Neuronal stem cell (in vitro differentiated cells): ENCODE measurements around the gene TPCN2.

Experiments
- DNase-seq: peaks from one replicate; pipeline ENCODE4 v3.0.0-alpha.2; 2013; ENCODE audit warnings: low spot score
- H2AFZ ChIP-seq: one replicate; pipeline ENCODE4 v1.6.1; 2013; ENCODE audit warnings: mild to moderate bottlenecking, low read length, inconsistent platforms
- H2AK5ac ChIP-seq: 2 replicates; pipeline ENCODE4 v1.6.1; 2013; ENCODE audit warnings: low read depth, mild to moderate bottlenecking, inconsistent platforms, low read length, moderate library complexity, mixed read lengths
- H2BK120ac ChIP-seq: 2 replicates; pipeline ENCODE4 v1.6.1; 2013; ENCODE audit warnings: low read depth, mild to moderate bottlenecking, inconsistent platforms, low read length, moderate library complexity, mixed read lengths
- H2BK12ac ChIP-seq: one replicate; pipeline ENCODE4 v1.6.1; 2013; ENCODE audit warnings: low read length, inconsistent platforms
- H2BK15ac ChIP-seq: 2 replicates; pipeline ENCODE4 v1.6.1; 2013; ENCODE audit warnings: mild to moderate bottlenecking, low read length, inconsistent platforms, mixed read lengths
- H2BK5ac ChIP-seq: one replicate; pipeline ENCODE4 v1.6.1; 2013; ENCODE audit warnings: inconsistent platforms, mild to moderate bottlenecking, low read length, moderate library complexity
- H3K14ac ChIP-seq: one replicate; pipeline ENCODE4 v1.6.1; 2013; ENCODE audit warnings: low read length, inconsistent platforms
- H3K18ac ChIP-seq: 2 replicates; pipeline ENCODE4 v1.6.1; 2013; ENCODE audit warnings: low read length, inconsistent platforms
- H3K23ac ChIP-seq: 2 replicates; pipeline ENCODE4 v1.6.1; 2013; ENCODE audit warnings: low read depth, mild to moderate bottlenecking, mixed read lengths, low read length, inconsistent platforms; ENCODE audit not compliant: poor library complexity
- H3K27ac ChIP-seq: replicated peaks from 3 replicates; pipeline ENCODE4 v1.5.1; 2013; ENCODE audit warnings: low read length, inconsistent platforms
- H3K27me3 ChIP-seq, 3 experiments: 2 replicates each; pipeline ENCODE4 v1.6.1; 2013; ENCODE audit warnings: low read length in 3 of 3, mild to moderate bottlenecking in 2 of 3, inconsistent platforms in 1 of 3, low read depth in 1 of 3, mixed read lengths in 1 of 3, moderate library complexity in 1 of 3; ENCODE audit not compliant: control insufficient read depth in 3 of 3, insufficient read depth in 3 of 3
- H3K36me3 ChIP-seq, 2 donors: replicated peaks in 1 of 2; 2 replicates each; pipeline ENCODE4 v1.6.1; 2013; ENCODE audit warnings: low read length in 2 of 2; ENCODE audit not compliant: control insufficient read depth in 2 of 2, insufficient read depth in 2 of 2
- H3K4ac ChIP-seq: 2 replicates; pipeline ENCODE4 v1.6.1; 2013; ENCODE audit warnings: inconsistent platforms, mild to moderate bottlenecking, low read length, moderate library complexity
- H3K4me1 ChIP-seq, 2 donors: 1 replicate in 1 of 2; 2 replicates in 1 of 2; pipeline ENCODE4 v1.6.1; 2013; ENCODE audit warnings: low read length in 2 of 2, low read depth in 1 of 2; ENCODE audit not compliant: control insufficient read depth in 2 of 2, insufficient read depth in 1 of 2
- H3K4me2 ChIP-seq: one replicate; pipeline ENCODE4 v1.6.1; 2013; ENCODE audit warnings: mild to moderate bottlenecking, low read length, inconsistent platforms; ENCODE audit not compliant: insufficient read depth, poor library complexity, severe bottlenecking
- H3K4me3 ChIP-seq, 2 donors: 2 replicates each; pipeline ENCODE4 v1.5.1; 2013; ENCODE audit warnings: low read length in 2 of 2, mild to moderate bottlenecking in 2 of 2, inconsistent platforms in 1 of 2, moderate library complexity in 1 of 2
- H3K79me1 ChIP-seq: one replicate; pipeline ENCODE4 v1.6.1; 2013; ENCODE audit warnings: low read depth, mild to moderate bottlenecking, inconsistent platforms, low read length, moderate library complexity
- H3K9ac ChIP-seq: one replicate; pipeline ENCODE4 v1.6.1; 2013; ENCODE audit warnings: mild to moderate bottlenecking, low read depth, low read length, inconsistent platforms; ENCODE audit not compliant: poor library complexity
- H3K9me3 ChIP-seq, 2 donors: replicated peaks in 1 of 2; 2 replicates each; pipeline versions ENCODE3 to v1.6.1; 2013; ENCODE audit warnings: low read length in 2 of 2, mild to moderate bottlenecking in 2 of 2, inconsistent platforms in 1 of 2, low read depth in 1 of 2, mixed read lengths in 1 of 2, moderate library complexity in 1 of 2; ENCODE audit not compliant: control insufficient read depth in 2 of 2, insufficient read depth in 1 of 2
- H4K8ac ChIP-seq: one replicate; pipeline ENCODE4 v1.6.1; 2013; ENCODE audit warnings: low read depth, mild to moderate bottlenecking, inconsistent platforms, low read length, moderate library complexity
- H4K91ac ChIP-seq: one replicate; pipeline ENCODE4 v1.6.1; 2013; ENCODE audit warnings: low read length, low read depth, mild to moderate bottlenecking, inconsistent platforms; ENCODE audit not compliant: poor library complexity
- WGBS, 2 donors: extraction: QIAGEN DNeasy Blood & Tissue Kit; methylation state at CpG; one replicate each; pipeline ENCODE4 v1.1.7; 2013; ENCODE audit warnings: missing lambda C conversion rate in 2 of 2, mixed read lengths in 1 of 2; ENCODE audit not compliant: insufficient read length in 2 of 2, insufficient replicate concordance in 1 of 2; ENCODE audit errors: extremely low coverage in 2 of 2; 5-methylcytosine and 5-hydroxymethylcytosine counted together

TPCN2 gene

DNA sequence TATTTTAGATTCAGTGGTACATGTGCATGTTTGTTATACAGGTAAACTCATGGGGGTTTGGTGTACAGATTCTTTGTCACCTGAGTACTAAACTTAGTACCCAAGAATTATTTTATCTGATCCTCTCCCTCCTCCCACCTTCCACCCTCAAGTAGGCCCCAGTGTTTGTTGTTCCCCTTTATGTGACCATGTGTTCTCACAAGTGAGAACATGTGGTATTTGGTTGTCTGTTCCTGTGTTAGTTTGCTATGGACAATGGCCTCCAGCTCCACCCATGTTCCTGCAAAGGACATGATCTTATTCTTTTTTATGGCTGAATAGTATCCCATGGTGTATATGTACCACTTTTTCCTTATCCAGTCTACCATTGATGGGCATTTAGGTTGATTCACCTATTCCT lies 113.8 kb downstream of the TPCN2 start:
- Histone ChIP-seq H3K4me1 (peaks cover 3 to 10% of the 10 kb centered on the region in 2 donors), H3K4me3 (no peak overlapping the region), H4K8ac (no peak overlapping the region), H4K91ac (no peak overlapping the region), H3K27ac (no peak overlapping the region), H3K4me2 (no peak overlapping the region), H2BK12ac (no peak overlapping the region), H3K4ac (no peak overlapping the region), H2BK15ac (no peak overlapping the region), H3K79me1 (no peaks in the 10 kb centered on the region), H2AK5ac (no peak overlapping the region), H2BK5ac (no peak overlapping the region), H3K23ac (no peak overlapping the region), H2BK120ac (no peak overlapping the region), H3K14ac (no peak overlapping the region), H2AFZ (no peak overlapping the region), H3K36me3 (no peaks in the 10 kb centered on the region), H3K18ac (no peak overlapping the region), H3K9ac (no peak overlapping the region), H3K27me3 (no peaks in the 10 kb centered on the region), H3K9me3 (peaks cover 6 to 7% of the 10 kb centered on the region in 2 donors)
- no peak for DNase-seq

DNA sequence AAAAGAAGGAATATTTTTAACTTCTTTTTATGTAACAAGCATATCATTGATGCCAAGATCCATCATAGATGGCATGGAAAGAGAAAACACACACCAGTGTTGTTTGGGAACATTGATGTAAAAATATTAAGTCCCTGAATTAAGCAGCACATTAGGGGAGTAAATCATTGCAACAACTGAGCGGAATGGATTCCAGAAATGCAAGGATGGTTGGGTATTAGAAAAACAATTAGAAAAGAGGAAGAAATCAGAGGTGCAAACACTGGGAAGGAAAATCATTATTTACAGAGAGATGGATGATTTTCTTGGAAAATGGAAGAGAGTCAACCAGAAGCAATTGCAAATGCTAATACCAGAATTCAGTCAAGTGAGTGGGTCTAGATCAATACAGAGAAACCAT lies 115.1 kb downstream of the TPCN2 start:
- Histone ChIP-seq H3K36me3 (no peaks in the 10 kb centered on the region), H2BK120ac (no peak overlapping the region), H3K9ac (no peak overlapping the region), H2BK12ac (no peak overlapping the region), H3K4me1 (peaks cover 0 to 4% of the 10 kb centered on the region in 2 donors), H3K9me3 (peaks cover 6% of the 10 kb centered on the region in 2 donors), H3K27ac (no peak overlapping the region), H3K79me1 (no peaks in the 10 kb centered on the region), H2AK5ac (no peak overlapping the region), H4K91ac (no peak overlapping the region), H3K27me3 (peaks cover 0 to 3% (median 0%) of the 10 kb centered on the region in 3 experiments), H3K4me2 (no peak overlapping the region), H2BK5ac (no peak overlapping the region), H2BK15ac (no peak overlapping the region), H3K18ac (no peak overlapping the region), H2AFZ (no peak overlapping the region), H3K4ac (no peak overlapping the region), H3K14ac (no peak overlapping the region), H3K23ac (no peak overlapping the region), H3K4me3 (no peak overlapping the region), H4K8ac (no peak overlapping the region)
- no peak for DNase-seq
- WGBS, 2 donors, result no CpG with 5 or more reads among the region's 1 CpG

DNA sequence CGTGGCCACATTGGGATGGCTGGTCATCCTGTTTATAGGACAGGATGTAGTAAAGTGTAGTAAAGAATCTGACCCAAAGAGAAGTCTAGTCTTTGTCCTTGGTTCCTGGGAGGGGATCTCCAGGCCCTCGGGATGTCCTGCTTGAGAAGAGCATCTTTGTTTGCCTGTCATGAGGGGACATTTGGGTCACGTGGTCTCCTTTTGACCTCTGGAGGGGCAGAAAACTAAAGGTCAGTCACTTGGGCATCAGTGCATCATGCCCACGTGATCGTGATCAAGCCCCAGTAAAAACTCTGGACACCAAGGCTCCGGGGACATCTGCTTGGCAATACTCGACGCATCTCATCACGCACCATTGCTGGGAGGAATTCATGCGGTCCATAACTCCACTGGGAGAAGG lies 116.1 kb downstream of the TPCN2 start:
- Histone ChIP-seq H4K91ac (no peak overlapping the region), H2BK12ac (no peak overlapping the region), H3K4me2 (no peak overlapping the region), H3K27me3 (peaks cover 0 to 3% (median 0%) of the 10 kb centered on the region in 3 experiments), H3K14ac (no peak overlapping the region), H2BK15ac (no peak overlapping the region), H3K23ac (no peak overlapping the region), H3K9me3 (peaks cover 4 to 8% of the 10 kb centered on the region in 2 donors), H3K4me3 (no peak overlapping the region), H2BK5ac (no peak overlapping the region), H4K8ac (no peak overlapping the region), H3K4ac (no peak overlapping the region), H3K27ac (no peak overlapping the region), H2AK5ac (no peak overlapping the region), H2AFZ (no peak overlapping the region), H3K79me1 (no peaks in the 10 kb centered on the region), H3K4me1 (peaks cover 0 to 4% of the 10 kb centered on the region in 2 donors), H3K9ac (no peak overlapping the region), H3K36me3 (no peaks in the 10 kb centered on the region), H2BK120ac (no peak overlapping the region), H3K18ac (no peak overlapping the region)
- no peak for DNase-seq
- no CpG with 5 or more reads among the region's 10 CpGs for WGBS, 2 donors

DNA sequence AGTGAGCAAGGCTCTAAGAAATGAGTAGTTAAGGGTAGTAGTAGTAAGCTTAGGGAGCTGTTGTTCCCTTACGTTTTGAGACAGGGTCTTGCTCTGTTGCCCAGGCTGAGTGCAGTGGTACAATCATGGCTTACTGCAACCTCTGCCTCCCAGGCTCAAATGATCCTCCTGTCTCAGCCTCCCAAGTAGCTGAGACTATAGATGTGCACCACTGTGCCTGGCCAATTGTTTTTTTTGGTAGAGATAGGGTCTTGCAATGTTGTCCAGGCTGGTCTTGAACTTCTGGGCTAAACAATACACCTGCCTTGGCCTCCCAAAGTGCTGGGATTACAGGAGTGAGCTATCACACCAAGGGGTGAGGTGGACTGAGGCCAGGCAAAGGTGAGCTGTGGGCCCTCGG lies 117.0 kb downstream of the TPCN2 start:
- H4K8ac ChIP-seq, result no peak overlapping the region
- H2AK5ac ChIP-seq, result peak overlapping the region; percentile 96
- no peak overlapping the region for H3K23ac ChIP-seq
- no peak overlapping the region for H3K9ac ChIP-seq
- no peak overlapping the region for H3K4ac ChIP-seq
- no peak overlapping the region for H4K91ac ChIP-seq
- no peaks in the 10 kb centered on the region for H3K36me3 ChIP-seq
- H3K4me1 ChIP-seq, result peaks cover 0 to 4% of the 10 kb centered on the region in 2 donors
- no peak overlapping the region for H2BK5ac ChIP-seq
- H3K27ac ChIP-seq, result no peak overlapping the region
- no peak overlapping the region for H3K4me3 ChIP-seq
- no peak overlapping the region for H3K4me2 ChIP-seq
- WGBS, 2 donors, result no CpG with 5 or more reads among the region's 2 CpGs
- no peak for DNase-seq
- peaks cover 4 to 8% of the 10 kb centered on the region in 2 donors for H3K9me3 ChIP-seq
- H3K14ac ChIP-seq, result no peak overlapping the region
- no peak overlapping the region for H3K18ac ChIP-seq
- H3K27me3 ChIP-seq, result peaks cover 0 to 3% (median 0%) of the 10 kb centered on the region in 3 experiments
- H3K79me1 ChIP-seq, result no peaks in the 10 kb centered on the region
- no peak overlapping the region for H2BK12ac ChIP-seq
- no peak overlapping the region for H2AFZ ChIP-seq
- H2BK15ac ChIP-seq, result peak overlapping the region; percentile 1
- no peak overlapping the region for H2BK120ac ChIP-seq
